Spleen (tissue), 7 donors: ENCODE results near the gene JARID2.

ENCODE experiments used
- CTCF ChIP-seq, 11 experiments: fragments of 200-600 bp in 7 of 11; fragments of 450-650 bp in 4 of 11; sonication (generic) in 4 of 11; IDR thresholded peaks in 8 of 11; conservative IDR thresholded peaks in 3 of 11; 1 replicate in 7 of 11; 2 replicates in 4 of 11; pipeline versions ENCODE4 v1.4.0 to v1.8.0; 2016 to 2021; ENCODE audit warnings: antibody characterized with exemption in 11 of 11, inconsistent platforms in 4 of 11, mild to moderate bottlenecking in 1 of 11
- POLR2AphosphoS5 ChIP-seq, 3 donors: sonication (generic); formaldehyde crosslinking; IDR thresholded peaks; one replicate each; pipeline ENCODE4 v1.5.1; 2017; ENCODE audit warnings: antibody characterized with exemption in 3 of 3
- donor health status: DM: no; HTN: no; CAD: no; lungs with moderate emphysema.
- donor health status: DM: no; HTN: no; CAD: no.
- donor health status: DM: no; HTN: no; CAD: no.

GRCh38 chr6:15539722-15540270 lies 293.9 kb downstream of the JARID2 start:
- TF ChIP-seq POLR2AphosphoS5 (IDR thresholded peaks at IDR 0.05) (no peak), CTCF (IDR thresholded peaks at IDR 0.05 in 8 of 11, conservative IDR thresholded peaks at IDR 0.05 in 3 of 11) (no peak)
